SK-N-SH treated with all-trans-retinoic acid at 6 μM for 48 hours (cell line): ENCODE data around the gene CASP2.
A peak's percentile ranks its signal among the peaks of the same experiment; 100 is the strongest.

Experiments
- ATAC-seq: fragments of 200-7000 bp; cut with Tn5 transposase; 3 replicates; pipeline ENCODE4 v1.9.1; 2020; ENCODE audit warnings: mild to moderate bottlenecking, moderate library complexity
- ARNTL ChIP-seq: fragments of 450-650 bp; formaldehyde crosslinking; IDR thresholded peaks from 2 replicates; pipeline ENCODE4 v1.5.0; 2020; ENCODE audit warnings: low read depth, mild to moderate bottlenecking, moderate library complexity, borderline replicate concordance
- BACH2 ChIP-seq: fragments of 250-450 bp; sonication (Bioruptor Pico); IDR thresholded peaks from 2 replicates; pipeline ENCODE4 v1.9.0; 2021; ENCODE audit warnings: mild to moderate bottlenecking, borderline replicate concordance
- CSDC2 ChIP-seq: fragments of 250-450 bp; sonication (Bioruptor Pico); IDR thresholded peaks from 2 replicates; pipeline ENCODE4 v1.5.0; 2020; ENCODE audit warnings: mild to moderate bottlenecking, moderate library complexity
- CSRNP3 ChIP-seq: fragments of 250-450 bp; sonication (Bioruptor Pico); IDR thresholded peaks from 2 replicates; pipeline ENCODE4 v1.5.1; 2021; ENCODE audit warnings: mild to moderate bottlenecking, moderate library complexity
- ESRRG ChIP-seq: fragments of 250-450 bp; sonication (Bioruptor Pico); IDR thresholded peaks from 2 replicates; pipeline ENCODE4 v1.6.1; 2021; ENCODE audit warnings: mild to moderate bottlenecking
- GLIS3 ChIP-seq: fragments of 250-450 bp; sonication (Bioruptor Pico); IDR thresholded peaks from 2 replicates; pipeline ENCODE4 v1.5.0; 2020; ENCODE audit warnings: mild to moderate bottlenecking, moderate library complexity
- ISL1 ChIP-seq: fragments of 250-450 bp; sonication (Bioruptor Pico); IDR thresholded peaks from 2 replicates; pipeline ENCODE4 v2.1.2; 2022; ENCODE audit warnings: mild to moderate bottlenecking, moderate library complexity
- OSR1 ChIP-seq: fragments of 250-450 bp; sonication (Bioruptor Pico); IDR thresholded peaks from 2 replicates; pipeline ENCODE4 v1.8.0; 2022; ENCODE audit warnings: moderate library complexity, mild to moderate bottlenecking, inconsistent platforms
- PPARA ChIP-seq: fragments of 250-450 bp; sonication (Bioruptor Pico); IDR thresholded peaks from 2 replicates; pipeline ENCODE4 v1.5.0; 2020; ENCODE audit warnings: mild to moderate bottlenecking, borderline replicate concordance
- RARB ChIP-seq: fragments of 250-450 bp; sonication (Bioruptor Pico); IDR thresholded peaks from 2 replicates; pipeline ENCODE4 v1.8.0; 2021; ENCODE audit warnings: mild to moderate bottlenecking, moderate library complexity
- TCF4 ChIP-seq: fragments of 250-450 bp; sonication (Bioruptor Pico); IDR thresholded peaks from 2 replicates; pipeline ENCODE4 v1.8.0; 2021; ENCODE audit warnings: mild to moderate bottlenecking, moderate library complexity, borderline replicate concordance
- TOX ChIP-seq: fragments of 250-450 bp; sonication (Bioruptor Pico); IDR thresholded peaks from 2 replicates; pipeline ENCODE4 v1.8.0; 2021; ENCODE audit warnings: mild to moderate bottlenecking, moderate library complexity, borderline replicate concordance
- TSHZ2 ChIP-seq: fragments of 250-450 bp; sonication (Bioruptor Pico); IDR thresholded peaks from 2 replicates; pipeline ENCODE4 v1.5.0; 2020; ENCODE audit warnings: mild to moderate bottlenecking, moderate library complexity
- ZC3H10 ChIP-seq: fragments of 250-450 bp; sonication (Bioruptor Pico); IDR thresholded peaks from 2 replicates; pipeline ENCODE4 v1.5.1; 2021; ENCODE audit warnings: mild to moderate bottlenecking, moderate library complexity
- ZFP3 ChIP-seq: fragments of 250-450 bp; sonication (Bioruptor Pico); IDR thresholded peaks from 2 replicates; pipeline ENCODE4 v1.5.0; 2020; ENCODE audit warnings: mild to moderate bottlenecking, moderate library complexity
- ZFP30 ChIP-seq: fragments of 450-650 bp; formaldehyde crosslinking; IDR thresholded peaks from 2 replicates; pipeline ENCODE4 v1.5.0; 2022; ENCODE audit warnings: mild to moderate bottlenecking, moderate library complexity
- ZNF565 ChIP-seq: fragments of 450-650 bp; formaldehyde crosslinking; conservative IDR thresholded peaks from 2 replicates; pipeline ENCODE4 v1.5.0; 2020; ENCODE audit warnings: low read depth, mild to moderate bottlenecking, moderate library complexity
- ZNF70 ChIP-seq: fragments of 450-650 bp; formaldehyde crosslinking; IDR thresholded peaks from 2 replicates; pipeline ENCODE4 v1.5.0; 2020; ENCODE audit warnings: mild to moderate bottlenecking, moderate library complexity
- ZNF8 ChIP-seq: fragments of 450-650 bp; formaldehyde crosslinking; IDR thresholded peaks from 2 replicates; pipeline ENCODE4 v1.5.0; 2020; ENCODE audit warnings: mild to moderate bottlenecking, moderate library complexity
- TF ChIP-seq, protein P1 (sequence below): fragments of 250-450 bp; sonication (Bioruptor Pico); IDR thresholded peaks from 2 replicates; pipeline ENCODE4 v1.5.1; 2020; ENCODE audit warnings: low read depth, mild to moderate bottlenecking, moderate library complexity
- TF ChIP-seq, protein P2 (sequence below): fragments of 250-450 bp; sonication (Bioruptor Pico); IDR thresholded peaks from 2 replicates; pipeline ENCODE4 v1.8.0; 2020; ENCODE audit warnings: mild to moderate bottlenecking, moderate library complexity, borderline replicate concordance

Gene CASP2

DNA sequence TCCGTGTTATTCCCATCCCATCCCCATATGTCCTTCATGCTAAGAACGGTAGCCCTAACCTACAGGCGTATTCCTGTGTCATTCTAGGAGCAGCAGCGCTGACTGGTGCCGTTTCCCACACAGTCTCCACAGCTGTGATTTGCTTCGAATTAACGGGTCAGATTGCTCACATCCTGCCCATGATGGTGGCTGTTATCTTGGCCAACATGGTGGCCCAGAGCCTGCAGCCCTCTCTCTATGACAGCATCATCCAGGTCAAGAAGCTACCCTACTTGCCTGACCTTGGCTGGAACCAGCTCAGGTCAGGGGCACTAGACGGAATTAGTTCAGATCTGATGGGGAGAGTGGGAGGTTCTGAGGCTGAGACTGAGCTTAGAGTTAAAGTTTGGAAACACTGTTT lies 53.7 kb downstream of the CASP2 start:
- TF ChIP-seq, protein P1, sequence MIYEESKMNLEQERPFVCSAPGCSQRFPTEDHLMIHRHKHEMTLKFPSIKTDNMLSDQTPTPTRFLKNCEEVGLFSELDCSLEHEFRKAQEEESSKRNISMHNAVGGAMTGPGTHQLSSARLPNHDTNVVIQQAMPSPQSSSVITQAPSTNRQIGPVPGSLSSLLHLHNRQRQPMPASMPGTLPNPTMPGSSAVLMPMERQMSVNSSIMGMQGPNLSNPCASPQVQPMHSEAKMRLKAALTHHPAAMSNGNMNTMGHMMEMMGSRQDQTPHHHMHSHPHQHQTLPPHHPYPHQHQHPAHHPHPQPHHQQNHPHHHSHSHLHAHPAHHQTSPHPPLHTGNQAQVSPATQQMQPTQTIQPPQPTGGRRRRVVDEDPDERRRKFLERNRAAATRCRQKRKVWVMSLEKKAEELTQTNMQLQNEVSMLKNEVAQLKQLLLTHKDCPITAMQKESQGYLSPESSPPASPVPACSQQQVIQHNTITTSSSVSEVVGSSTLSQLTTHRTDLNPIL (CRISPR knock-in tag): no peak
- TF ChIP-seq ARNTL (CRISPR knock-in tag) (no peak), GLIS3 (CRISPR knock-in tag) (no peak)
- no peak for ATAC-seq

DNA sequence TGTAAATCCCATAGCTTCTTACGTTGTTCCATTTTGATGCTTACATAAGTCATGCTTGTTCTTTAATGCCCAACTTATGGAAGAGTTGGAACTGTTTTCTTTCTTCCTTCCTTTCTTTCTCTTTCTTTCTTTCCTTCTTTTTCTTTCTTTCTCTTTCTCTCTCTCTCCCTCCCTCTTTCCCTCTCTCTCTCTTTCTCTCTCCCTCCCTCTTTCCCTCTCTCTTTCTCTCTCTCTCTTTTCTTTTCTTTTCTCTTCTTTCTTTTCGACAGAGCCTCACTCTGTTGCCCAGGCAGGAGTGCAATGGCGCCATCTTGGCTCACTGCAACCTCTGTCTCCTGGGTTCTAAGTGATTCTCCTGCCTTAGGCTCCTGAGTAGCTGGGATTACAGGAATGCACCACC lies 55.4 kb downstream of the CASP2 start:
- TF ChIP-seq ZFP3 (CRISPR knock-in tag) (no peak), PPARA (CRISPR knock-in tag) (no peak), ARNTL (CRISPR knock-in tag) (no peak)
- TF ChIP-seq, protein P2, sequence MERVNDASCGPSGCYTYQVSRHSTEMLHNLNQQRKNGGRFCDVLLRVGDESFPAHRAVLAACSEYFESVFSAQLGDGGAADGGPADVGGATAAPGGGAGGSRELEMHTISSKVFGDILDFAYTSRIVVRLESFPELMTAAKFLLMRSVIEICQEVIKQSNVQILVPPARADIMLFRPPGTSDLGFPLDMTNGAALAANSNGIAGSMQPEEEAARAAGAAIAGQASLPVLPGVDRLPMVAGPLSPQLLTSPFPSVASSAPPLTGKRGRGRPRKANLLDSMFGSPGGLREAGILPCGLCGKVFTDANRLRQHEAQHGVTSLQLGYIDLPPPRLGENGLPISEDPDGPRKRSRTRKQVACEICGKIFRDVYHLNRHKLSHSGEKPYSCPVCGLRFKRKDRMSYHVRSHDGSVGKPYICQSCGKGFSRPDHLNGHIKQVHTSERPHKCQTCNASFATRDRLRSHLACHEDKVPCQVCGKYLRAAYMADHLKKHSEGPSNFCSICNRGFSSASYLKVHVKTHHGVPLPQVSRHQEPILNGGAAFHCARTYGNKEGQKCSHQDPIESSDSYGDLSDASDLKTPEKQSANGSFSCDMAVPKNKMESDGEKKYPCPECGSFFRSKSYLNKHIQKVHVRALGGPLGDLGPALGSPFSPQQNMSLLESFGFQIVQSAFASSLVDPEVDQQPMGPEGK (CRISPR knock-in tag): no peak
- ATAC-seq: no peak

GRCh38 chr7:143345428-143345900 lies 57.3 kb downstream of the CASP2 start:
- TF ChIP-seq, protein P2 (CRISPR knock-in tag): no peak
- TF ChIP-seq RARB (CRISPR knock-in tag): 0 out of 2 replicates have a peak, but pooled peaks have one; percentile 27
- TF ChIP-seq, all 23 proteins: peak for 1
- peak; percentile 99 for ATAC-seq

GRCh38 chr7:143346018-143346417 lies 57.9 kb downstream of the CASP2 start:
- peak; percentile 5 for ATAC-seq
- TF ChIP-seq OSR1 (CRISPR knock-in tag) (no peak), RARB (CRISPR knock-in tag) (no peak), BACH2 (CRISPR knock-in tag) (no peak), TOX (CRISPR knock-in tag) (no peak), CSDC2 (CRISPR knock-in tag) (no peak)

DNA sequence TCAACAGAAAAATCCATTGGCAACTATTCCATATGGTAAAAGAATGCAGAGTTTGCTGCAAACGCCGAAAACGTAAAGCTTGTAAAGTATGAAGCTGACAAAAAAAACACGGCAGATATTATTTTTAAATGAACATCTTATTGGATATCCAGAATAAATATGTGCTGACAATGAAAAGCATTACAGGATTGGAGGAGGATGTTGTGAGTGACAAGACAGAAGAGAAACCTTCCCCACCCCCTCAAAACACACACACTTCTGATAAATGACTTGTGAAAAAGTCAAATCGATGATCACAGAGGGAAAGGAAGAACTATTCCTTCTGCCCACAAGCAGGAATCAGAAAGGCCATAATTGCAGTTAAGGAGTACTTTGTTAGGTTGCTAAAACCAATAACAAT lies 59.8 kb downstream of the CASP2 start:
- no peak for ATAC-seq

More for the DNA sequence above, 59.8 kb downstream of the CASP2 start:
- TF ChIP-seq TOX (CRISPR knock-in tag): no peak
- no peak for TF ChIP-seq ZFP30
- TF ChIP-seq GLIS3 (CRISPR knock-in tag): no peak
- TF ChIP-seq CSDC2 (CRISPR knock-in tag): no peak
- TF ChIP-seq, protein P2 (CRISPR knock-in tag): no peak
- TF ChIP-seq ZFP3 (CRISPR knock-in tag): no peak
- TF ChIP-seq, protein P1 (CRISPR knock-in tag): no peak
- TF ChIP-seq TSHZ2 (CRISPR knock-in tag): no peak
- TF ChIP-seq ESRRG (CRISPR knock-in tag): no peak
- TF ChIP-seq ZNF565 (CRISPR knock-in tag): no peak
- no peak for TF ChIP-seq ARNTL (CRISPR knock-in tag)
- TF ChIP-seq ZNF70 (CRISPR knock-in tag): no peak
- no peak for TF ChIP-seq TCF4 (CRISPR knock-in tag)
- no peak for TF ChIP-seq OSR1 (CRISPR knock-in tag)
- TF ChIP-seq CSRNP3 (CRISPR knock-in tag): no peak
- TF ChIP-seq ZC3H10 (CRISPR knock-in tag): no peak
- no peak for TF ChIP-seq ZNF8
- TF ChIP-seq ISL1 (CRISPR knock-in tag): no peak
- TF ChIP-seq, all 23 proteins: peak for 0
